ENCODE measurements around the gene BTBD9.

BTBD9 gene

DNA sequence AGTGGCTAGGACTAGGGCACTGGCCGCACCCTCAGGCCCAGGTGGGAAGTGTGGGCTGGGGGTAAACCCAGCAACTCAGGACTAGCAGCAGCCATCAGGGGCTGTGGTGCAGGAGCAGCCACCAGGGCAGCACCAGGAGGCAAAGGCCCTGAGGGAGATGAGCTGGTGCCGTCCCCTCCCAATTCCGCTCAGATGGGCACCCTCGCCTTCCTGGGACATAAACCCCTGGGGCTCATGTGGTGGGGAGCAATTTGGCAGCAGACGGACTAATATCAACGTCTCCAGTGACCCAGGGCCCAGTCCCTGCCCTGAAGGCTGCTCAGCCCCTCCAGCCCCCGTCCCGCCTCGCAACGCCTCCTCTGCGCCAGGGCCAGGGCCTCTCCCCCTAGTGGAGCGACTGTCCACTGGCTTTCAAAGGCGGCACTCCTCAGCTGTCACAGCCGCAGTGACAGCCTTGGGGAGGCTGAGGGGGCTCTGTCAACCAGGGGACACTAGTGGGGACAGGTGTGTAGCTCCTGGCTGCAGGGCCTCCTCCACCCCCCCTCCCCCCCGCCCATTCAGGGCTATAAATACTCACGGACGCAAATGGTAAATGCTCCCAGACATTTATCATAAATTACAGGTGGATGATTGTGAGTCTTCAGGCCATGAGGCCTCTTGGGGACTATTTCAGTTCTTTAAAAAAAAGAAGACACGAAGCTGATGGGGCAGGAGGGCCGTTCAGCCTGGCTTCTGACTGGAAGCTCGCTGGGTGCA lies 470.3 kb downstream of the BTBD9 start:
- in situ Hi-C loops (cut with MboI; ENCODE audit: low sequenced_read_pairs): no loop called here

DNA sequence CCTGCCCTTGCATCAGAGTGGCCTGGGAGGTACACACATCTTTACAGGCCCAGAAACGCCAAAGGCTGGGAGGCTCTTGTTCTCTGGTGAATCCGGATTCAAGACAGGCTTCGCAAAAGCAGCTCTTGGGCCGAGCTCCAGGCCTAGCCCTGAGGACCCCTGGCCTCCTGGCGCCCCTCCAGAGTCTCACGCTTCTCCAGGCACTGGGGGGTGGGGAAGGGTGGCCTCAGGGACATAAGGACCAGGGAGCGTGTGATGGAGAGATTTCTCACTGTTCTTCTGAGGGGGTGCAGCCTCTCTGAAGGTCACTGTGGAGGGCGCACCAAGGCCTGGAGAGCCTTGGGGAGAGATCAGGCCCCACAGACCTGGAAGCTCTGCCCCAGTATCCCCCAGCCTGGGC lies 471.0 kb downstream of the BTBD9 start:
- in situ Hi-C loops (cut with MboI; ENCODE audit: low sequenced_read_pairs): no loop called here

DNA sequence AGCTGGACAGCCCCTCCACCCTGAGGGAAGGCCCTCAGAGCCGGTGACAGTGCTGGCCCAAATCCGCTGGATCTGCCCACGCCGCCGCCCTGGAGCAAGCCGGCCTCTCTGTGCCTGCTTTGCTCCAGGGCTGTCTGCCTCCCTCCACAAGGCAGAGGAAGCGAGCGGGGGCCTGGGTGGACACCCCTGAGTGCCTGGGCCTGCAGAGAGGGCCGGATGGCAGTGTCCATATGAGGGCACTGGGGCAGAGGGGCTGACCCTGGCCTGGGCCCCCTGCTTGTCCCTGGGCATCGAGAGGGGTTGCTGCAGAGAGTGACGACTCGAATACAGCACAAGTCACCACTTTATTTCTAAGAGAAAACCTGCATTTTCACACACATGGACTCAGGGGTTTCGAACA lies 471.6 kb downstream of the BTBD9 start:
- in situ Hi-C loops (cut with MboI; ENCODE audit: low sequenced_read_pairs): no loop called here

DNA sequence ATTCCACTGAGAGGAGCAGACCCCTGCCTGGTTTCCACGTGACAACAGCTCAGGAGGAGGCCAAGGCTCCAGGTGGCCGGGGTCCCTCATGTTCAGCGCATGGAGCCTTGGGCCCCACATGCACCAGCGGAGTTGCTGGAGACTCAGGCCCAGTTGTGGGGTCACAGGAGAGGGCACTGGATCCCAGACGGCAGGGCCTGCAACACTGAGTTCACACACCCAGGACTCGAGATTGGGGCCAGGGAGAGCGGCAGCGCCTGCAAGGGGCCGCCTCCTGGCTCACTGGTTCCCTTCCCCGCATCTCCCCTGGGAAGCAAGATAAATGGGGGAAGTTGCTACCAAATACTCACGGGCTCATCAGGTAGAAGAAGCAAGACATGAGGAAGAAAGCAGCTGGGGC lies 472.1 kb downstream of the BTBD9 start:
- in situ Hi-C loops (cut with MboI; ENCODE audit: low sequenced_read_pairs): no loop called here

DNA sequence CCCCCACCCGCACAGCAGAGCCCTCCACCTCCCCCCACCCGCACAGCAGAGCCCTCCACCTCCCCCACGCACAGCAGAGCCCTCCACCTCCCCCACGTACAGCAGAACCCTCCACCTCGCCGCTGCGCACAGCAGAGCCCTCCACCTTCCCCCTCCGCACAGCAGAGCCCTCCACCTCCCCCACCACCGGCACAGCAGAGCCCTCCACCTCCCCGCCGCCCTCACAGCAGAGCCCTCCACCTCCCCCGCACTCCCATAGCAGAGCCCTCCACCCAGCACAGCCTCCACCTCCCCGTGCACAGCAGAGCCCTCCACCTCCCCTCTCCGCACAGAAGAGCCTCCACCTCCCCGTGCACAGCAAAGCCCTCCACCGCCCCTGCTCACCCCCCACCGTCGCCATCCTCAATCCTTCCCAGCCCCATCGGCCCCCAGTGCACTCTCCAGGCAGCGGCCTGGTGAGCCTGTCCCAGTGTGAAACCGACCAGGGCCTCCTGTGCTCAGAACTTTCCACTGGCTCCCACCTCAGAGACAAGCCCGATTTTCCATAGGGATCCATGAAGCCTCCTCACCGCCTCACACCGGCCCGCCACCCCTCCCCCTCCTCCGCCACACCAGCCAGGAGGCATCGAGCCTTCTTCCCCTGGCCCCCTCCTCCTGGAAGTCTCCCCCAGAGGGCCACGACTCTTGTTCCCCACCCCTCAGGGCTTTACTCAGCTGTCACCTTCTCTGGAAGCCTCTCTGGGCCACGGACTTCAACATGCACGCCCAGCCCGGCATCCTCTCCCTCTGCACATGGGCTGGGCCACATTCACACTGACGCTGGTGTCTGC lies 473.1 kb downstream of the BTBD9 start:
- in situ Hi-C loops (cut with MboI; ENCODE audit: low sequenced_read_pairs): no loop called here

DNA sequence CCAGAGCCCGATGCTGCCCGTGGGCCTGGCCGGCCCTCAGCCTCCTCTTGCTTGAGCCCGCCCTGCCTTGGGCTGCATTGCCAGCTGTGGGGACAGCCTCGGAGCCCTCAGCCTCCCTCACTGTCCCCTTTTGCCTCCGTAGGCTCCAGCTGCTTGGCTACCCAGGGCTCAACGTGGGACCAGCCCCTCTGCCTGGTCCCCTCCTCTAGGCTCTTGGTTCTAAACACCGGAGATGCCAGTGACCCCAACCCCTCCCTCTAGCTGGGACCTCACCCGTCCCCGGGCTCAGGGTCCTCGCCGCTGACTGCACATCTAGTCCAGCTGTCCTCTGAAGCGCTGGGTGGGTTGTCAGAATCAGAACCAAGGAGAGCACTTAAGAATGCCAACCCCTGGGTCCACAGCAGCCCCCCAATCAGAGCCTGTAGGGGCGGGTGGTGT lies 475.0 kb downstream of the BTBD9 start:
- in situ Hi-C loops (cut with MboI; ENCODE audit: low sequenced_read_pairs): no loop called here

DNA sequence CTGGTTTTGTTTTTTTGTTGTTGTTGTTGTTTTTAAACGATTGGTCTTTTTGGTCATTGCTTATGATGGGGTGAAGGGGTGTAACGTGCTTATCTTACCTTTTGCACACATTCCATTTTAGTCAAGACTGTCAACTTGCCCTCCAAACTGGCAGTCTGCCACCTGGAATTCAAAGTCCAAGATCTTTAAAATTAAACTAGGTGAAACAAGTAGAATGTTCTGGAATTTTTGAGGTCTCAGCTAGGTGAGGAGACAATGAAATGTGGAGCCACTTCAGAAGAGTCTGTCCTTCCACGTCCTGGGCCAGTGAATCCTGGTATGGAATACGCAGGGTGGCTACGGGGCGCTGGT lies 475.6 kb downstream of the BTBD9 start:
- in situ Hi-C loops (cut with MboI; ENCODE audit: low sequenced_read_pairs): no loop called here

DNA sequence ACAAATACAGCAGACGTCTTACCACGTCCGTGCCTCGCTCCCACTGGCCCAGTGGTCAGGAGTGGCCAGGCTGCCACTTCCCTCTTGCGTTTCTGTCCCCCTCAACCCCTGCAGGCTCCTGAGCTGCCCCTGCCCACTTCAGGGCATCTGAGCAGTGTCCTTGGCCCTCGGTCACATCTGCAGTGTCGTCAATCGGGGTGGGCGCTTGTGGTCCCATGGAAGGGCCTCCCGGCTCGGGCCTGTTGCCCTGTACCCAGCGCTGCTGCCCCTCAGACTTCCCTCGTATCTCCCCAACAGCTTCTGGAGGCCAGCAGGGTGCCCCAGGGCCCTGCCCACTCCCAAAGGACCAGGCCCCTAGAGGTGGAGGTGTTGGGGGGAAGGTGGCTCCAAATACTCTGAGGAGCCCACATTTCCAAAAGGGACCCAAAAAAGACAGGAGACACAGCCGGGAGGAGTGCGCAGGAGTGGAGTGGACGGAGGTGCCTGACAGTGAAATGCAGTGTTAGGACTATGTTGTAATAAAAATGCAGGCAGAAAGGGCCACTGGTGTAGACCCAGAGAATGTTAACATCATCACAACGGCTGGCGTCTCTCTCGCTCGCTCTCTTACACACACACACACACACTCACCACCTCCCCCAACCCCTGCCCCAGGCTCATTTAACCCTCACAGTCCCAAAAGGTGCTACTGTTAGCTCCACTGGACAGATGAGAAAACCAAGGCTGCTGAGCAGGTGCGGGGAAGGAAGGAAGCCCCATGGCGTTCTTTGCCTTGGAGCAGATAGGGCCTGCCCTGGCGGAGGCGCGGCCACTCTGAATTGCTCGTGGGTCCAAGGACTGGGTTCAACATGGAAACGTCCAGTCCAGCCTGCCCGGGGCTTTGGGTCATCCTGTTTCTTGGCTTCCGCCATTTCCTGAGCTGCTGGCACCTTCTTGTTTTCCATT lies 476.3 kb downstream of the BTBD9 start:
- in situ Hi-C loops (cut with MboI; ENCODE audit: low sequenced_read_pairs): no loop called here

DNA sequence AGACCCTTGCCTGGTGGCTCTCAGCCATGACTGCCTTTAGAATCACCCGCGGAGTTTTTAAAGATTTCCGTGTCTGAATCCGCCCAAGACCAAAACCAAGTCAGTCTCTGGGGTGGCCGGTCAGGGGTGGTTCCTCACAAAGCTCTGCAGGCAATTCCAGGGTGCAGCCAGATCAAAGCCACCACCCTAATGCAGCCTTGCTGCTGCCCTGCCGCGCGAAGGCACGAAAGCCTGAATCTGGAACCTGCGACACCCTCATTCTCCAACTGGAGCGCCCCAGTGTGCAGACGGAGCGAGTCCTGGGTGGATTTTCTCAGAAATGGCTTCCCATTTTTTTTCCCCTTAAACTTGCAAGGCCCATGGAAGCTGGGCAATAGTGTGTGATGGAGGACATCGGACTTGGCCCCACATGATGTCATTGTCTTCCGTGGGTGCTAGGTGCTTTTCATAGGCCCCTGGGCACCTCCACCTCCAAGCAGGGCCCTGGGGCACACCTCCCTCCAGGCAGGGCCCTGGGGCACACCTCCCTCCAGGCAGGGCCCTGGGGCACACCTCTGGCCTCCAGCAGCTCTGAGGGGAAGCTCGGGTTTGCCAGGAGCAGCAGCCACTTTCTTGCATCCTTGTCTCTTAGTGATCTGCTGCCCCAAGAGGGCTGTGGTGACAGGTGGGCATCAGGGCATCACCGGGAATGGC lies 477.1 kb downstream of the BTBD9 start:
- in situ Hi-C loops (cut with MboI; ENCODE audit: low sequenced_read_pairs): no loop called here

DNA sequence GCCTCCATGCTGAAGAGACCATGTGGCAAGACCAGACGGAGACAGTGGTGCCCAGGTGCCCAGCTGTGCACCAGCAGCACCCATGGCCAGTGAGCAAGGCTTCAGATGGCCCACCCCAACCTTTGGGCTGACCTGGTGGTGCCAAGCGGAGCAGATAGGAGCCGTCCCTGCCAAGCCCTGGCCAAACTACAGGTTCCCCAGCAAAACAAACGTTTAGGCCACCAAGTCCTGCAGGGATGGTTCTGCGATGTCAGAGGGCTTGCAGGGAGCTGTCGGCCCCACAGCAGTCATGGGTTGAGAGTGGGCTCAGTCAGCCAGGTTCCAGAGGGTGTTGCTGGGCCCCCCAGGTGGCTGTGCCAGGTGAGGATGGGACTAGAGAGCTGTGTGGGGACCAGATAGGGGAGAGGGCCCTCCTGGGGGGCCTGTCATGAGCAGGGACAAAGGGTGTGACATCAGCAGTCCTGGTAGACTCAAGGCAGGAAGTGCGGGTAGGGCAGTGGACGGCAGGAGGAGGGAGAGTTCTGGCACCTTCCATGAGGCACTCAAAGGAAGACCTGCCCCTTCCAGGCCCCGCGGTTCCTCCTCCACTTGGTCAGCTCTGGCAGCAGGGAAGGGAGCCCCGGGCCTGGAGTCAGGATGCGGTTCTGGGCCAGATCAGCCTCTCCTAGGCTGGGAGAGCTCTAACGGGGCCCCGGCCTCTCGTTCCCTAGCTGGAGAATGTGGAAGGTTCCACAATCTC lies 477.8 kb downstream of the BTBD9 start:
- in situ Hi-C loops (cut with MboI; ENCODE audit: low sequenced_read_pairs): no loop called here

DNA sequence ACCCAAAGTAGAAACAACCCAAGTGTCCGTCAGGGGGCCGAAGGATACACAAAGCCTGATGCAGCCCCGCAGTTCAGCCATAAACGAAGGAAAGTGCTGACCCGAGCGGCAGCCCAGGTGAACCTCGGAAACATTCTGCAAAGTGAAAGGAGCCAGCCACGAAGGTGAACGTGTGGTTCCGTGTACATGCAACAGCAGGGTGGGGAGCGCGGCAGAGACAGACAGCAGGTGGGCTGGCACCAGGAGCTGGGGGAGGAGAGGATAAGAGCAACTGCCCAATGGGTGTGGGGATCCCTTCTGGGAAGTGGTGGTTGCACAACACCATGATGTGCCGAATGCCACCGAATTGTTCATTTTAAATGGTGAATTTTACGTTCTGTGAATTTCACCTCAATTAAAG lies 478.4 kb downstream of the BTBD9 start:
- in situ Hi-C loops (cut with MboI; ENCODE audit: low sequenced_read_pairs): no loop called here

DNA sequence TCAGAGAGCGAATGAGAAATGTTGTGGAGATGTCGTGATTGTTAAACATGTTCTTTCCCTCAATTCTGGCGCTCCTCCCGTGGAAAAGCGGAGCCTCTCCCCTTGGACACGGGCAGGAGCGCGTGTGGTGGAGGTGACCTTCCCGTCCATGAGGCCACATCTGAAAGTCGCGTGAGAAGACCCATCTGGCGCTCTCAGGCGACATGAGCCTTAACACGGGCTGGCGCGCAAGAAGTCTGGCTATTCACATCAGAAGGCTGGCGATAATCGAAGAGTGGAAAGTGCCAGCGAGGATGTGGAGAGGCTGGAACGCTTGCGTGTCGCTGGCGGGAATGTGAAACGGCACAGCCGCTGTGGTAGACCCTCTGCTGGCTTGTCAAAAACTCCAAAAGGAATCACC lies 478.9 kb downstream of the BTBD9 start:
- in situ Hi-C loops (cut with MboI; ENCODE audit: low sequenced_read_pairs): no loop called here

DNA sequence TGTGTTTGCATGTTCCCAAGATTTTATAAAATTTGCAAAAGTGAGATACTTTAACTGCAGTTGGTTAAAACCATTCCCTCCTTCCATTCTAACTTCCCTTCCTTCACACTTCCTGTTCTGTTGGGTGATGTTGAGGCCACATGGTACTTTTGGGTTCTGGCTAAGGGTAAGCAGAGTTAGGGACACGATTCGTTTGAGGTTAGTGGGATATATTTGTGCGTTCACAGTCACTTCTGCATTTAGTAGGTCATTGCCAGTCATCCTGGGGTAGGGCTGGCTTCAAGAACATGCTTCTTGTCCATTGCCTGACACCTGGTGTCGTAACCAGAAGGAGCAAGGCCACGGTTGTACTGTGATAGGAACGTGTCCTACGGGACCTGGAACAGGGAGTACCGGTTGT lies 480.1 kb downstream of the BTBD9 start:
- in situ Hi-C loops (cut with MboI; ENCODE audit: low sequenced_read_pairs): no loop called here

DNA sequence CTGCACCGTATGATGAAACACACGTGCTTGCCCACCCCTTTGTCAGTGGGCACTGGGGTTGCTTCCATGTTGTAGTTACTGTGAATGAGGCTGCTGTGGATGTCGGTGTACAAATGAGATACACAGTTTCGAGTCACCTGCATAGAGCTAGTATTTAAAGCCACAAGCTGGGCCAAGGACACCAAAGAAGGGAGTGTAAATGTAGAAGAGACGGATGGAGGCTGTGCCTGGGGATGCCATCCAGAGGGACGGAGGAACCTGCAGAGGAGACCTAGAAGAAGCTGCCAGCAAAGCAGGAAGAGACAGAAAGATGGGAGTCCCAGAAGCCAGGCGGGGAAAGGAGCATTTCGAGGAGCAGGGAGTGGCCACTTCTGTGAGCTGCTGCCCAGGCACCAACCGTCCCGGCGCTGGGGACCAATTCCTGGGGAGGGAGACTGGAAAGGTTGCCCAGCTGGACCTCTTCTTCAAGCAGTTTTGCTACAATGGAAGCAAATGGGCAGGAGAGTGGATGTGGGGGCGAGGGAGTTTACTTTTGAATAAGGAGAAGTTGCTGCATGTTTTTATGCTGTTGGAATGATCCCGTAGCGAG lies 480.9 kb downstream of the BTBD9 start:
- in situ Hi-C loops (cut with MboI; ENCODE audit: low sequenced_read_pairs): no loop called here

DNA sequence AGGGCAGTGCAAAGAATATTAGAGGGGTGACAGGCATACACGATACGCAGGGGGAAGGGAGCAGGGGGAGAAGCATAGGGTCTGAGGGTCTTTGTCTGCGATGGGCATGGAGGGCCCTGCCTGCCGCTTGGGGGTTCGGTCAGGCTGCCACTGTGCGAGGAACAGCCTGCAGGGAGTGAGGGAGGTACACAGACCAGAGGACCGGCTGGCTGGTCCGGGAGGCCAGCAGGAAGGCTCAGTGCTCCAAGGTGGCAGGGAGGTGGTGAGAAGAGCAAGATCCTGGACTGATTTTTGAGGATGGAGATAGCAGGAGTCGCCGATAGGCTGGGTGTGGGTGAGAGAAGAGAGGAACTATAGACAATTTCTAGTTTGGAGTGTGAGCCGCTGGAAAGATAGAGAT lies 481.8 kb downstream of the BTBD9 start:
- in situ Hi-C loops (cut with MboI; ENCODE audit: low sequenced_read_pairs): no loop called here

DNA sequence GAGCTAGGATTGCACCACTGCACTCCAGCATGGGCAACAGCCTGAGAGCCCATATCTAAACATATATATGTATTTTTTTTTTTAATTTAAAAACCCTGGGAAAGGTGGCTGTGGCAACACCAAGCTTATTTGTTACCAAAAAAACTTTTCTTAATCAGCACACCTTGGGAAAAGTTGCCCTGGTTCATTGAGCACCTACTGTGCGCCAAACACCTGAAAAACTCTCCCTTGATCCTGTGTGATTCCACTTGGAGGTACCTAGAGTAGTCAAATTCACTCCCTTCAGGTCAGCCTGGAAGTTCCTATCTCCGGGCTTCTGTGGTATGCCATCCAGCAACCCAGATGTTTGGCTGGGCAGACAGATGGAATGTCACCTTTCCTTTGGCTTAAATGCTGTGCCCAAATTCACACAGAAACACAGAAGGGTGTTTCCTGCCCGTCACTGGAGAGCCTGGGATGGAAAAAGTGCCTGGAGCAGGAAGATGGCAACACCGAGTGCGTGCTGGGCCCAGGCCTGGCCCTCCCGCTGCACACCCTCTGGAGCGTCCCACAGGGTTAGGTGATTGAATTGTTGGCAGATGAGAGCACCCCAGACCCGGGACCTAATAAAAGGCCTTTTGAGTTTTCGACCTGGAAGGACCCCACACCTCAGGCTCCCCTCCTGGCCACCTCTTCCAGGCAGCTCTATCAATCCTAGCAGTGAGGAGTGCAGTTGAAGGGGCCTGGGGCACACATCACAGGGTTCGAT lies 482.7 kb downstream of the BTBD9 start:
- in situ Hi-C loops (cut with MboI; ENCODE audit: low sequenced_read_pairs): no loop called here

DNA sequence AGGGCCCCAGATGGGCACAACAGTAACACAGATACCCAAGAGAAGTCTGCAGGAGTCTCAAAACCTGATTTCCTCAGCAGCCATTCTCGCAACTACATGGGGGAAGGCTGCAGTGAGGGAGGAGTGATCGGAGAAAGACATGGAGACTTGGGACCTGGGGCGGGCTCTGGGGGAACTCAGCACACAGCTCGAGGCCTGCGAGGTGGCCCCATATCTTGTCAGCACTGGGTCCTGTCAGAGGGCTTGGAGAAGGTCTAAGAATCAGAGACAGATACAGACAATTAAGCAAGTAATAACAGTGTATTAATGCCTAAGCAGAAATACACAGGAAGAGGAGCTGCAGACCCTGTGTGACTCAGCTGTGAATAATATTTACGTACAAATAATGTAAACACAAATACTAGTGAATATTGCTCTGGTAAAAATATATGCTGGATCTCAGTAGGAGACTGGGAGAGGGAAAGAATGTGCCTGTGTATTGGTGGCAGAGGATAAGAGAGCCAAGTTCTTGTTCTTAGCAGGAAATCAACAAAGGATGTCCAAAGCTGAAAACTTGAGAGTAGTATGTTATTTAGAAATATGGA lies 484.0 kb downstream of the BTBD9 start:
- in situ Hi-C loops (cut with MboI; ENCODE audit: low sequenced_read_pairs): no loop called here

DNA sequence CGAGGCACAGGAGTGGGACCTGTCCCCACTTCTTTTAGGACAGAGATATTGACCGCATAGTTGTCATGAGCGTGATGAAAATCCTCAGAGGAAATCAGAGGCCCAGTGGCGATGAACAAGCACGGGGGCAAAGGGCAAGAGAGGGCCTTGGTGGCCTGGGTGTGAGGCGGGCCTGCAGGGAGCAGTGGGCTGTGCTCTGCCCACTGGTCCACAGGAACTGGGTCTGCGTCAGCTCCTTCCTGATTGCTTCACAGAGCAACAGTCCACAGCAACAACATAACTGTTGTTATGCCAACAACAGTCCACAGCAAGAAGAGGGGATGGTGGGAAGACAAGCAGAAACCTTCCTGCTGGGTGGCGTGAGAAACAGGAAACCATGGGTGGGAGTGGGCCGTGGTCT lies 484.6 kb downstream of the BTBD9 start:
- in situ Hi-C loops (cut with MboI; ENCODE audit: low sequenced_read_pairs): no loop called here

DNA sequence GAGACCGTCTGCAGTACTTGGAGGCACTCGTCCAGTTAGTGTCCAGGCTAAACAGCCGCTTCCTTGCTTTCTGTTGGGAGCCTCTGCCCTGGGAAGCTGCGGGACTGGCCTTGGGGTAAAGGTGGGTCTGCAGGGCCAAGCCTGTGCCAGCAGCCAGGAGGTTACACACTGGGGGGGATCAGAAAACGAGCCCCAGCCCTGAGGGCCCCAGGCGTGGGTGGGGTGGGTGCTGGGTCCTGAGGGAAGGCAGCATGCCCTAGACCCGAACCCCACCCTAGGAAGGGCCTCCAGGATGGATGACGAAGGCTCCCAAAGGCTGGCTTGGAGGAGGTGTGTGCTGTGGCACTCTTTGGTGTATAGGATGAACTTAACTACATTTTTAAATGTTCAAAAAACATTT lies 485.0 kb downstream of the BTBD9 start:
- in situ Hi-C loops (cut with MboI; ENCODE audit: low sequenced_read_pairs): no loop called here
